HL-60 (cell line): Measurements from ENCODE around the gene KLF9.

ENCODE experiments used
- CTCF ChIP-seq: IDR thresholded peaks from one replicate; pipeline ENCODE4 v1.5.1; 2011; ENCODE audit warnings: low read length, control low read depth, inconsistent platforms; ENCODE audit not compliant: insufficient read depth
- POLR2AphosphoS5 ChIP-seq: IDR thresholded peaks from 2 replicates; pipeline ENCODE4 v1.6.1; 2012; ENCODE audit warnings: low read depth
- REST ChIP-seq: IDR thresholded peaks from 2 replicates; pipeline ENCODE4 v1.6.1; 2012; ENCODE audit warnings: low read depth; ENCODE audit not compliant: insufficient replicate concordance

GRCh38 chr9:70425192-70425591 lies 10.7 kb upstream of the KLF9 start:
- TF ChIP-seq CTCF, result no peak
- no peak for TF ChIP-seq POLR2AphosphoS5
- no peak for TF ChIP-seq REST
